ENCODE results near the gene CNTN2. TPM values are rescaled to one million over a fixed set of nuclear protein-coding genes. Genes with fewer than 3 reads are reported as not detected.

CNTN2 gene
- total and polyA plus RNA-seq, 2 experiments from 2014 or later, result 1.3 to 2.2 TPM

- Histone ChIP-seq H3K4me1 (ENCODE audit: insufficient read depth) (no peaks in the 10 kb centered on the region), H3K27me3 (ENCODE audit: insufficient read depth) (no peaks in the 10 kb centered on the region), H3K9me2 (ENCODE audit: insufficient read depth) (no peaks in the 10 kb centered on the region), H3K79me2 (replicated peaks; ENCODE audit: insufficient read depth) (no peaks in the 10 kb centered on the region), H3K36me3 (ENCODE audit: insufficient read depth) (no peaks in the 10 kb centered on the region), H4K20me1 (replicated peaks; ENCODE audit: insufficient read depth) (no peaks in the 10 kb centered on the region), H3F3A (replicated peaks; ENCODE audit: low read depth) (no peaks in the 10 kb centered on the region; the same call in 1 of the 2 replicates), H2AFZ (no peak overlapping the region), H3K4me3 (no peak overlapping the region), H3K4me2 (no peak overlapping the region), H3K27ac (ENCODE audit: low read depth) (no peak overlapping the region)
- ATAC-seq, result peak; percentile 22
- Mint-ChIP-seq H3K36me3 (ENCODE audit: low read depth) (no peaks in the 10 kb centered on the region; the same call in 2 of the 3 replicates), H3K4me3 (no peak overlapping the region; the same call in 2 of the 3 replicates), H3K4me1 (peaks cover 30% of the 10 kb centered on the region), H3K27me3 (ENCODE audit: insufficient read depth, low read depth, poor library complexity) (peaks cover 7% of the 10 kb centered on the region), H3K27ac (no peak overlapping the region), H3K9me3 (no peaks in the 10 kb centered on the region)
- no peak for DNase-seq (ENCODE audit: low spot score)
- TF ChIP-seq ZNF331 (CRISPR knock-in tag; IDR thresholded peaks at IDR 0.05; ENCODE audit: low read depth) (no peak), ZNF114 (CRISPR knock-in tag; IDR thresholded peaks at IDR 0.05) (no peak), NANOG (IDR thresholded peaks at IDR 0.05; ENCODE audit: borderline replicate concordance) (no peak), CTCF (conservative IDR thresholded peaks at IDR 0.05; ENCODE audit: low read depth in 2 of 2) (no peak), CREB1 (CRISPR knock-in tag; IDR thresholded peaks at IDR 0.05; ENCODE audit: low read depth) (no peak), POLR2AphosphoS5 (IDR thresholded peaks at IDR 0.05; ENCODE audit: low read depth) (no peak), STAT1 (IDR thresholded peaks at IDR 0.05; ENCODE audit: unreplicated experiment) (no peak), JUNB (IDR thresholded peaks at IDR 0.05; ENCODE audit: unreplicated experiment) (no peak), EZH2phosphoT487 (IDR thresholded peaks at IDR 0.05; ENCODE audit: unreplicated experiment) (no peak), EZH2 (IDR thresholded peaks at IDR 0.05; ENCODE audit: low read depth, unreplicated experiment) (no peak)
- TF ChIP-seq, protein P1, sequence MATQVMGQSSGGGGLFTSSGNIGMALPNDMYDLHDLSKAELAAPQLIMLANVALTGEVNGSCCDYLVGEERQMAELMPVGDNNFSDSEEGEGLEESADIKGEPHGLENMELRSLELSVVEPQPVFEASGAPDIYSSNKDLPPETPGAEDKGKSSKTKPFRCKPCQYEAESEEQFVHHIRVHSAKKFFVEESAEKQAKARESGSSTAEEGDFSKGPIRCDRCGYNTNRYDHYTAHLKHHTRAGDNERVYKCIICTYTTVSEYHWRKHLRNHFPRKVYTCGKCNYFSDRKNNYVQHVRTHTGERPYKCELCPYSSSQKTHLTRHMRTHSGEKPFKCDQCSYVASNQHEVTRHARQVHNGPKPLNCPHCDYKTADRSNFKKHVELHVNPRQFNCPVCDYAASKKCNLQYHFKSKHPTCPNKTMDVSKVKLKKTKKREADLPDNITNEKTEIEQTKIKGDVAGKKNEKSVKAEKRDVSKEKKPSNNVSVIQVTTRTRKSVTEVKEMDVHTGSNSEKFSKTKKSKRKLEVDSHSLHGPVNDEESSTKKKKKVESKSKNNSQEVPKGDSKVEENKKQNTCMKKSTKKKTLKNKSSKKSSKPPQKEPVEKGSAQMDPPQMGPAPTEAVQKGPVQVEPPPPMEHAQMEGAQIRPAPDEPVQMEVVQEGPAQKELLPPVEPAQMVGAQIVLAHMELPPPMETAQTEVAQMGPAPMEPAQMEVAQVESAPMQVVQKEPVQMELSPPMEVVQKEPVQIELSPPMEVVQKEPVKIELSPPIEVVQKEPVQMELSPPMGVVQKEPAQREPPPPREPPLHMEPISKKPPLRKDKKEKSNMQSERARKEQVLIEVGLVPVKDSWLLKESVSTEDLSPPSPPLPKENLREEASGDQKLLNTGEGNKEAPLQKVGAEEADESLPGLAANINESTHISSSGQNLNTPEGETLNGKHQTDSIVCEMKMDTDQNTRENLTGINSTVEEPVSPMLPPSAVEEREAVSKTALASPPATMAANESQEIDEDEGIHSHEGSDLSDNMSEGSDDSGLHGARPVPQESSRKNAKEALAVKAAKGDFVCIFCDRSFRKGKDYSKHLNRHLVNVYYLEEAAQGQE (IDR thresholded peaks at IDR 0.05; ENCODE audit: unreplicated experiment), result no peak
Measured at GRCh38 chr1:205012391-205013140, 30.4 kb upstream of the CNTN2 start.

Measured in GM23338 (cell line).